HG02840 (cell line): ENCODE measurements around the gene LARP4B.

Experiments
- ATAC-seq: cut with Tn5 transposase; IDR thresholded peaks from one replicate; pipeline ENCODE4 v1.9.1; 2021; ENCODE audit warnings: mild to moderate bottlenecking, moderate library complexity, moderate number of reproducible peaks; ENCODE audit not compliant: unreplicated experiment, low FRiP score

Gene LARP4B

DNA sequence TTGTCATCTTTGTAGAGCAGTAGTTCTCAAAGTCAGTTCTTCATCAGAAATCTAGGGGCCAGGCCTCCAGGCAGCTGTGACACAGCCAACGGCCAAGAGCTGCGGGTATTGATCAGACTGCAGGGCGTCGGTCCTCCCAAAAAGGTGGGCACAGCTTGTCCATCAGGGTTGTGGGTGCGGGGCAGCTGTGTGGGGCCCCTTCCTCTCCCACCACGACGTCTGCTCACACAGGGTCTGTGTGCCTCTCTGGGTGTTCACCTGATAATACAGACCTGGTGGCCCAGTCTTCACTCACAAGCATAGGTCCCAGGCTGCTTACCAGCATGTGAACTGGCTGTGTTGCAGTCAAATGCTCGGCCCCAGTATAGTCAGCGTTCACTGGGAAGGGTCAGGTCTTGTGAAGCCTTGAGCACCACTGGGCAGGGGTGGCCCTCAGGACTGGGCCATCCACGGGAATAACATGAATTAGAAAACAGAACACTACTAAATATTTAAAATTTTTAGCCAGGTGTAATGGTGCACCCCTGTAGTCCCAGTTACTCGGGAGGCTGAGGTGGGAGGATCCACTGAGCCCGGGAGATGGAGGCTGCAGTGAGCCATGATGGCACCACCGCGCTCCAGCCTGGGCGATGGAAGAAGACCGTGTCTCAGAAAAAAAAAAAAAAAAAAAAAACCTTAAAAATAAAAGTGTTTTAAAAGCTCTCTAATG is 139.3 kb downstream of the LARP4B start:
- ATAC-seq = no peak

DNA sequence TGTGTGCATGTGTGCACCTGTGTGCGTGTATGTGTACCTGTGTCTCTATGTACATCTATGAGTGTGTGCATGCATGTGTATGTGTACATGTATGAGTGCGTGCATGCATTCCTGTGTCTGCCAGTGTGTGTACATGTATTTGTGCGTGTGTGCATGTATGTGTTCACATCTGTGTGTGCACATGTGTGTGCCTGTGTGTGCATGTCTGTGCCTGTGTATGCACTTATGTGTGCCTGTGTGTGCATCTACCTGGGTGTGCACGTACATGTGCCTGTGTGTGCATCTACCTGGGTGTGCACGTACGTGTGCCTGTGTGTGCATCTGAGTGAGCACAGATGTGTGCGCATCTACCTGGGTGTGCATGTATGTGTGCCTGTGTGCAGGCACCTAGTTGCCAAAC is 139.9 kb downstream of the LARP4B start:
- ATAC-seq = no peak

DNA sequence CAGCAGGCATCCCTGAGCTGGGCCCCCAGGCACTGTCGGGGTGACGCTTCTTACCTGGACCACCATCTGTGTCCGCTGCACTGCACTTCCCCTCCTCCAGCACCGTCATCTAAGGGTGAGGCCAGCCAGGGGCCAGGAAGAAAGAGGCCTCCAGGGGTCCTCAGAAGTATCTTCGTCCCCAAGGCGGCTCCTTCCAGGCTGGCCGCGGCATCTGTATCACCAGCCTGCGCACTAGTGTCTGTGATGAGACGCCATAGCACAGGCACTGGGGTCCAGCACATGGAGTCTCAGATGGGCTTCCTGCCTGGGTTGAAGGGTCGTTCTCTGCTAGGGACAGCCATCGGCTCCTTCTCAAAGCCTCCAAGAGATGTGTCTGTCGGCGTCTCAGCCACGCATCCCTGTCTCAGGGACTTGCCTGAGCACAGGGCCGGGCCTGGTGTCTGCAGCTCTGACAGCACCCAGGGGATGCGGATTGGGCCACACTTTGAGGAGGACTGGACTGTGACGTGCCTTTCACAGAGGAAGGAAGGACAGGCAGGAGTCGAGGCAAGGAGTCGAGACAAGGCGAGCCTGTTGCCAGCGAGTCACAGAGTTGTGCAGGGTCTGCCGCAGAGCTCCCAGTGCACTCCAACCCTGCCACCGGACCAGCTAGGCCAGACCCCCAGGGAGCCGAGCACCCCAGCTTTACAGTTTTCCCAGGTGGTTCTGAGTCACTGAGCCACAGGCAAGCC is 140.5 kb downstream of the LARP4B start:
- ATAC-seq = no peak

DNA sequence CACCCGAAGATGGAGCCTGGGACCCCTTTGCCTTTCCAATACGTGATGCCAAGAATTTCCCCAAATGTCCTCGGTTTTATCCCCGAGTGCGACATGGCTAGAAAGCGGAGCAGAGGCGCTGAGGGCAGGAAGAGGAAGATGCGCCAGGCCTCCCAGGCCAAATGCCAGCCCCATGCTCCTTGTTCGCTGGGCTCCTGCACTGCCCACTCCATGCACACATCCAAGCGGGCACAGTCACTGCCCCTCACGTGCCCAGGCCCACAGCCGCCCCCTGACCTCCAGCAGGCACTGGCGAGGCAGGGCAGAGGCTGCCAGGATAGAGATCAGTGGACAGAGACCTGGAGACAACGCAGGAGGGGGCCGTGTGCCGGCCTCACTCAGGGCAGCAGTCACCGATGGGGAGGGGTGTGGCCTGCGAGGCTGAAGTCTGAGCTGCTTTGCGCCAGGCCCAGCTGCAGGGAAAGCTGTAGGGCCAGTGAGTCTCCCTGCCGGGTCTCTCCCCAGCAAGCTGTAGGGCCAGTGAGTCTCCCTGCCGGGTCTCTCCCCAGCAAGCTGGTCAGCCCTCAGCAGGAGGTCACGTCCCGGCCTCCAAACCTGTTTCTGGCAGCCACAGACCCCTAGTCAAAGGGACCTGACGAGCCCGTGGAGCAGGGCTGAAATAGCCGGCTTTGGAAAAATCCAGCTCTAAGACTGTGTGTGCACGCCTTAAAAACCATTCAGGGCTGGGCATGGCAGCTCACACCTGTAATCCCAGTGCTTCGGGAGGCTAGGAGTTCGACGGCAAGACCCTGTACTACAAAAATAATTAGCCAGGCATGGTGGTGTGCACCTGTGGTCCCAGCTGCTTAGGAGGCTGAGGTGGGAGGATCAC is 141.4 kb downstream of the LARP4B start:
- no peak for ATAC-seq

DNA sequence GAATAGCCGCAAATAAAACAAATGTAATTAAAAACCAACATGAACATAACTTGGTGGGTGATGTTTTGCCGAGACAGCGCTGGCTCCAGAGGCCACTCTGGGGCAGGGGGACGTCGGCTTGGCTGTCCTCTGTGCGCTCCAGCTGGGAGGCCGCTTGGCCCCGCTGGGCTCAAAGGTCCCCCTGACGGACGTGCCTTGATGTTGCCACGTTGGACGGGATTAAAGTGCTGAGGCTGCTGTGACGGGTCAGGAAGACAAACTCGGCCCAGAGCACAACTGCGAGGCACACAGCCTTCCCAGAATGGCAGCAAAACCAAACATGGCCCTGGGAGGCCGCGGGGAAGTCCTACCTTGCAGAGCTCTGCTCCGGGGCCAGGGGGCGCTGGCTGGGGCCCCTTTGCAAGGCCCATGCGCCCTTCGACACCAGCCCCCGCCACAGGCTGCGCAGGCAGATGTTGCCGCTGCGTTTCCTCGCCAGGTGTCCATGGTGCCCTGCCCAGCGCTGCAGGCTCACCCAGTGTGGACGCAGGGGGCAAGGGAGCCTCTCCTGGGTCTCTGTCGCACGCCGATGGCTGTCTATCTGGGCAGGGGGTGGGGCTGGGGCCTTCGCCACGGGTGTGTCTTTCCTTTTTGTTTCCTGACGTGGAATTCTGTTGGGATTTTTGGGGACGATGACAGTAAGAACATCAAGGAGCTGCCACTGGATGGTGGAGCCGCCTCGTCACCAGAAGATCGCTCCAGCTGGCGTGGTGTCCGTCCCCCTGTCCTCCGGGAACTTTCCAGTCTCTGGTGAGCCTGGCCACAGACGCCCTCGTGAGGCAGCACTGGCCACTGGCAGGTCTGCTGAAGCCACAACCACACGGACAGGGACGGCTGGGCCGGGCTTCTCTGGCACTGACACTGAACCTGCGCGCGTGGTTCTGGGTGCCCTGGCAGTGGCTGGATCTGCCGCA is 142.4 kb downstream of the LARP4B start:
- no peak for ATAC-seq

DNA sequence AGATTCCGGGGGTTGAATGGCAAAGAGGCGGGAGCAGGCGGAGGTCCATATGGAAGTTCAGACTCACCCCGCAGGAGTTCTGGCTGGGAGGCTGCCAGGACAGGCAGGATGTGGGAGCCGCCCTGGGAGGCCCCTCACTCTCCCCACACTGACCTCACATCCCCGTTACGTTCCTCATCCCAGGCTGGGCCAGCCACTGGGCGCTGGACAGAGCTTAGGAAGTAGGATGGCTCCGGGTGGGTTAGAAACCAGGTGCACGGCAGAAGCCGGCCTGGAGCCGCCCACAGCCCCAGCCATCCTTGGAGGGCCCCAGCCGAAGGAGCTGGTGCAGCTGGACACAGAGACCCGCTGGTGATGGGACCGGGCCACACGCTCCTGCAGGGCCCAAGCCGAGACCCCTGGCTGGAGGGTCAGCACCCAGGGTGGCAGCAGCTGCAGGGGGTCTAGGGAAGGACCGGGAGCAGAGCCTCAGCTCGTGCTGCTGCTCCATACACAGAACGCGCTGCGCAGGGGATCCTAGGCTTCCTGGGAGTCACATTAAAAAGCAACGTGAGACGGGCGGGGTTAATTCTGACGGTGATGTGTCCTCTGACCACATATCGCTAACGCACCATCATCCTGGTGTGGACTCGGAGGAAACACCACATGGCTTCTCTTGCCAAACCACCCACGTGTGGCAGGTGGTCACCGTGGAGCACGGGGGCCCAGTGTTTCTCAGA is 143.4 kb downstream of the LARP4B start:
- ATAC-seq = no peak

DNA sequence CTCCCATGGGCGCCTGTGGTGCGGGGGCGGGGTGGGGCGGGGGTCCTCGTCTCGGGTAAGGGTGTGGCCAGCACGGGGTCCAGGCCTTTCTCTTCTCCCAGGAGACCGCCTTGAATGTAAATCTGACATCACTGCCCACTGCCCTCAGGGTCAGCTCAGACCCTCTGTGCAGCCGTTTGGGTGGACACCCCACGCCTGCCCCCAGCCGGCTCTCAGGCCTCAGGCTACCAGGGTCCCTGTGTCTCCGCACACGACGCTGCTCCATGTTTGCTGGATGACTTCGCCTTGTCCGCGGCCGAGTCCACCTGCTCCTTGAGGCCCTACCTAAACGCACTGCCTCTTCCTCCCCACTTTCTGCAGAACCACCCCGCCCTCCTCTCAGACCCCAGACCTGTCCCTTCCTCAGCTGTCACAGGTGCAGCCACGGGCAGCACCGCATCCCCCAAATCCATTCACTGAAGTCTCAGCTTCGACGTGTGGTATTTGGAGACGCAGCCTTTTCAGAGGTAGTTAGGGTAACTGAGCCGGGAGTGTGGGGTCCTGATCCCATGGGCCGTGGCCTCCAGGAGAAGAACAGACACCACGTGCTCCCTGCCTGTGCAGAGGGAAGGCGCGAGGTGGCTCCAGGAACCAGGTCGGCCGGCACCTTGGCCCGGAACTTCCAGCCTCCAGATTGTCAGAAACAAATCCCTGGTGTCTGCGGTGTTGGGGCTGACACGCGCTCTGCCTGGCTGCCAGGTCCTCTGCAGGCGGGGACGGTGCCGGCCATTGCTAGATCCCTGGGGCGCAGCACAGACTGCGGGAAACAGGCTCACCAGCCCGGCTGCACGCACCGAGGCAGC is 144.7 kb downstream of the LARP4B start:
- ATAC-seq = no peak

DNA sequence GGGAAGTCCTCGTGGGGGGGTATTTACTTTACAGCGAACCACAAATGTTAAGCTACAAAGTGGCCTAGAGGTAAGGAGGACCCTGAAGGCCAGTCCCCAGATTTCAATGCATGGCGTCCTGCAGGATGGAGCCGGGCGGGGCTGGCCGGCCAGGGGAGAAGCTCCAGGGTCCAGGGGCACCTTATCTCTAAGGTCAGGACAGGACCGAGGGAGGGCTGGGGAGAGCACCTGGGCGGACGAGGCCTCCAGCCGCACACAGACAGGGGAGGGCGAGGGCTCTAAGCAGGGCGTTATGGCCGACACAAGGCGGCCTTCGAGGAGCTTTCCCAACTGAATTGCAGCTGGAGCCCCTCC is 145.7 kb downstream of the LARP4B start:
- no peak for ATAC-seq

DNA sequence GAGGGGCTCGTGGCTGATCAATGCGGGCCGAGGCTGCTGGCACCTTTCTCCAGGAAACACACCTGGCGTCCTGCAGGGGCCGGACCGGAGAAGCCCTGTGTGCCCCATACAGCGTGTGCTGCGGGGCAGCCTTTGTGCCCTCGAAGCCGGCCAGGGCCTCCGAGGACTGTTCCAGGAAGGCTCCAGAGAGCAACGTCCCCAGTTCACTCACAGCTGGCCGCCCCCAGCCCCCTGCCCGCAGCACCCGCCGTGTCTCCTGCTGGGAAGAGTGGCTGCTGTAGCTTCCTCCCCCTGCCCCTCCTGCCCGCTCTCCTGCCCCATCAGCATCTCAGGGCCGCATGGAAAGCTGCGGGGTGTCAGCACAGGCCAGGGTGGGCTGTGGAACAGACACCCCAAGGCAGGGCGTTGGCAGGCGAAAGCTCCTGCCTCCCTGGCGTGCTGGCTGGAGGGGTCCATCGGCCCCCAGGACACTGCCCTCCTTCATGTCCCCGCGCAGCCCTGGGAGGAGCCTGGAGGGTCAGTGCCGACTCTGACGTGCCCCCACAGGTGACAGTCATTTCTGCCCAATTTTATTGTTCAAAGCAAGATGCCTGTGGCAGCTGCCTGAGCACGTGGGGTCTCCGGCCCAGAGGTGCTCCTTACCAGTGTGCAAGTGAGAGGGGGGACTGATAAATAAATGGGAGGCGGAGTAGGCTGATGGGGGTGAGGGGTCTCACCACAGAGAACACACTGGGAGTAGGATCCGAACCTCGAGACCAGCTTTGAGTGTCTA is 146.2 kb downstream of the LARP4B start:
- no peak for ATAC-seq

DNA sequence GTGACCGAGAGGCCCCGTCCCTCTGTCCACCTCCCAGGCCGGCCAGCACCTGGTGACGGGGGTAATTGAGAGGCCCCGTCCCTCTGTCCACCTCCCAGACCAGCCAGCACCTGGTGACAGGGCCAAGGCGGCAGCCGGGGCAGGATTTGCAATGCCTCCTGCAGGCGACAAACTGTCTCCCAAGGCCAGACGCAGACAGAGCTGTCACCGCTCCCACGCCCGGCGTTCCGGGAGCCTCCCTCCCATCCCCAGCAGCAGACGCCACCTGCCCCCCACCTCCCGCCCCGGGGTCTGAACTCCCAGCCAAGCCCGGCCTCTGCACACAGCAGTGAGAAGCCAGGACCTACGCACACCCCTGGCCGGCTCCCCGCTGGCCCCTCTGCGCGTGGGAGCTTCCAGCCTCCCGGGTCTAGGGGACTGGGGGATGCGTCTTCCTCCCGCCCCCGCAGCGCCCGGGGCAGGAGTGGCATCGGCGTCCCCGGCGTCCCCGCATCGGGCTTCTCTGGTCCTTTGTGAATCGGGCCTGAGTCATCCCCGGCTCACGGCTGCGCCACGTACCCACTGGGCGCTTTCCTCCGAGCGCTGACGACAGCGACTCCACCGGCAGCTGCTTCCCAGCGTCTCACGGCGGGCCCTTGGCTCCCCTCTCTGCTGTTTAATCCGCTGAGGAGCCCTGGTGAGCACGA is 147.0 kb downstream of the LARP4B start:
- ATAC-seq = no peak

DNA sequence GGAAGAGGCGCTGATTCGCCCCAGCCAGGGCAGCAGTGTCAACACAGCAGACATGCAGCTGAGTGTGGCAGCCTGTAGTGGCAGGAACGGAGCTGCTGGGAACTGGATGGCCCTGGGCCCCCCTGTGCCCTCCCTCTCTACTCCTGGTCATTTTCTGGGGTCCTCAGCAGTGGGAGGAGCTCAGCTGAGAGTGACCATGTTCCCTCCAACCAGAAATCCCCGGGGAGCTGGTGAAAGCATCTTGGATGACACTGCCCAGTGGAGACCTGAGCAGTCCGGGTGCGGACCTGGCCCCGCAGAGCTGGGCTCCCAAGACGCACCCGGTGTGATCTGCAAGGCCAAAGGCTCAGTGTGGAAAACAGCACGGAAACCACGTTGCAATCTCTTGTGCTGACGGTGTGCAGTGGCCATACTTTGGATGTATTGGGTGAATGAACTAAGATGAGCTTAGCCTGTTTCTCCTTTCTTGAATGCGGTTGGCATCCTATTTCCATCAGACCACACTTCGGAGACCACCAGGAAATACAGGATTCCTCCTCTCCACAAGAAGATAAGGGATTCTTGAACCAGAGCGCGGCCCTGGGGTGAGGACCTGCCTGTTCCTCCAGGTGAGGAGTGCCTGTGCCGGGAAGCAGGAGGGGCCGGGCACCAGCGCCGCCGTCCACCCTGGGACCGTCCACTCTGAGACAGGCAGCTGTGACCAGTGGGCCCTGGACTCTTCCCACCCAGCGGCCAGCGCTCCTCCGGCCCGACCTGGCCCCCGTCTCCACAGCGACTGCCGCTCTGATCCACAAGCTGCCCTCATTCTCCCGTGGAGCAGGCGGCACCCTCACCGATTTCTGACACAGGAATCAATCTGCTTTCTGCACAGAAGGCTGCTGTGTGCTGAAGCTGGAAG is 148.5 kb downstream of the LARP4B start:
- ATAC-seq = no peak

DNA sequence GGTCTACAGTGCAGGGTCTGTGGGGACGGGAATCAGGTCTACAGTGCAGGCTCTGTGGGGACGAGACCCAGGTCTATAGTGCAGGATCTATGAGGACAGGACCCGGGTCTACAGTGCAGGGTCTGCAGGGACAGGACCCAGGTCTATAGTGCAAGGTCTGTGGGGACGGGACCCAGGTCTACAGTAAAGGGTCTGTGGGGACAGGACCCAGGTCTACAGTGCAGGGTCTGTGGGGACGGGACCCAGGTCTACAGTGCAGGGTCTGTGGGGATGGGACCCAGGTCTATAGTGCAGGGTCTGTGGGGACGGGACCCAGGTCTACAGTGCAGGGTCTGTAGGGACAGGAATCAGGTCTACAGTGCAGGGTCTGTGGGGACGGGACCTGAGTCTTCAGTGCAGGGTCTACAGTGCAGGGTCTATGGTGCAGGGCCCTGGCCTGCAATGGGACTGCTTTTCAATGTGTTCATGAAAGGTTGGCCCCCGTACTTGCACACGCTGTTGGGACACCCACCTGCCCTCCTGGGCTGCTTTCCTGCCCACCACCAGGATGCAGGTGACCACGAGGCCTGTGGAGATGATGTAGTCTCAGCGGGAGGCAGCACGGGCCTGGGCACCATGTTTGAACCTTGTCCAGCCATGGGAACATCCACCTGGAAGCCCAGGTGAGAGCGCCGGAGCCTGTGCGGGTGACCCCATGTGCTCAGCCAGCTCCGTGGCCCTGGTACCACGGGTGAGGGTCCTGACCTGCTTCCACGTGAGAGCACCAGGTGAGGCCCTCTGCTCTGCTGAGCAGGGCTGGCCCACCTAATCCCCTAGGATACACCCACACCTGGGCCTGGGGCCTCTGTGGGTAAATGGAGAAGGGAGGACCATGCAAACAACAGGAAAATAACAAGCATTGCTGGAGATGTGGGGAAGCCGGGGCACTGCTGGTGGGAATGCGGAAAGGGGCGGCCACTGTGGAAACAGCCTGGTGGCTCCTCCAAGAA is 150.7 kb downstream of the LARP4B start:
- ATAC-seq = no peak

DNA sequence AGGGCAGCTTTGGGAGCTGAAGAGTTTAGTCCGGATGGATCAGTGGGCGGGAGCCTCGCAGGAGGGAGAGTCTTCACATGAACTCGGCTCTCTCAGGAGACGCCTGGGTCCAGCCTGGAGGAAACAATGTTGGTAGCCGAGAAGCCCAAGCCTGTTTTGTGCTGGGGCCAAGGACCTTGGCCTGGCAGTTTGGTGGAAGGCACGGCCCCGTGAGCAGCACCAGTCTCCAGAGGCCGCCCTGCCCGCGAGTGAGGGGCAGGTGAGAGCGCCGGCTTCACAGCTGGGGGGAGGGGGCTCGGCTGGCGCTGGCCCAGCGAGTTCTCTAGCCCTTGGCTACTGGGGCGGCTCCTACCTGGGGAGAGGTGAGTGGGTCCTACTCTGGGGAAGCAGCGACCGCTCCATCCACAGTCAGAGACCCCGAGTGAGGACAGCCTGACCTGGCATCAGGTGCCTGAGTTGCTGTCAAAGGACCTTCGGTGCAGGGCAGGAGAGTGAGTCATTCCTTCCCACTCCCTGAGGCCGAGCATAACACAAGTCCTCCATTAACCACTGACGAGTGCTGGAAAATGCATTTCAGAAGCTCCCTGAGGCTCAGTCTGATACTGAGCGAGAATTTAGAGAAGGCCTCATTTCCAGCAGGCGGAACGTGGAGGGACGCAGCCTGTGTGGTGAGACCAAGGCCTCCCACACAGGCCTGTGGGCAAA is 152.7 kb downstream of the LARP4B start:
- no peak for ATAC-seq

DNA sequence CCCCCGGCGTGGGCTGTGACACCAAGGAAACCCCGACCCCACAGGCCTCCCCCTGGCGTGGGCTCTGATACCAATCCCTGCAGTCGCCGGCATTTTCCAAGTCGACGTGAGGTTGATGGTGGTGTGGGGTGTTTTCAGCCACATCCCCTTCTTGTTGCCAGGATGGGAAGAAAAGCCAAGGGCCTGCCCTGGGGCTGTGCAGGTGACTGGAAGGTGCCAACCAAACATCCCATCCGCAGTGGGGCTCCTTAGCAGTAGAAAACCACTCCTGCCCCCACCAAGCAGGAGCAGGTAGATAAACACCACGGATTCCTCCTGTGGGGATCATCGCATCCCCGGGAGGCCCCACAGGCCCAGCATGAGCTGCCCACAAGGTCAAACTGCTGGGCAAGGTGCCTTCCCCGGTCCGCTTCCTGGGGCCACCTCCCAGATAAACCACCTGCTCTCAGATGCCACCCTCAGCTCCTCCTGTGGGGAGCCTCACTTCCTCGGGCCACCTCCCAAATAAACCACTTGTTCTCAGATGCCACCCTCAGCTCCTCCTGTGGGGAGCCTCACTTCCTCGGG is 153.5 kb downstream of the LARP4B start:
- no peak for ATAC-seq
